Trophoblast cell (in vitro differentiated cells and primary cell): Measurements from ENCODE around the gene KIAA1328.

Source experiments
- DNase-seq, 2 donors: peaks; one replicate each; pipeline ENCODE4 v3.0.0-alpha.2; 2016
- H2AFZ ChIP-seq: 2 replicates; pipeline ENCODE4 v1.6.1; 2013; ENCODE audit warnings: low read length, moderate library complexity, mild to moderate bottlenecking; ENCODE audit not compliant: insufficient read depth, poor library complexity
- H2AK5ac ChIP-seq: 2 replicates; pipeline ENCODE4 v1.6.1; 2013; ENCODE audit warnings: mild to moderate bottlenecking, low read length
- H2BK120ac ChIP-seq: 2 replicates; pipeline ENCODE4 v1.6.1; 2013; ENCODE audit warnings: low read length, mild to moderate bottlenecking, moderate library complexity; ENCODE audit not compliant: insufficient read depth, poor library complexity
- H2BK12ac ChIP-seq: 2 replicates; pipeline ENCODE4 v1.6.1; 2013; ENCODE audit warnings: mild to moderate bottlenecking, low read length, moderate library complexity
- H2BK5ac ChIP-seq: 2 replicates; pipeline ENCODE4 v1.6.1; 2013; ENCODE audit warnings: low read length, low read depth, moderate library complexity, mild to moderate bottlenecking; ENCODE audit not compliant: poor library complexity
- H3K14ac ChIP-seq: 2 replicates; pipeline ENCODE4 v1.6.1; 2013; ENCODE audit warnings: mild to moderate bottlenecking, low read length
- H3K18ac ChIP-seq: 2 replicates; pipeline ENCODE4 v1.6.1; 2013; ENCODE audit warnings: mild to moderate bottlenecking, low read length
- H3K23ac ChIP-seq: 2 replicates; pipeline ENCODE4 v1.6.1; 2013; ENCODE audit warnings: low read length
- H3K27ac ChIP-seq: 2 replicates; pipeline ENCODE4 v1.5.1; 2013; ENCODE audit warnings: low read depth, mild to moderate bottlenecking, inconsistent platforms, low read length, moderate library complexity
- H3K27me3 ChIP-seq: 2 replicates; pipeline ENCODE4 v1.6.1; 2013; ENCODE audit warnings: inconsistent platforms, mild to moderate bottlenecking, low read length, moderate library complexity; ENCODE audit not compliant: insufficient read depth
- H3K36me3 ChIP-seq, 2 experiments: 1 replicate in 1 of 2; 2 replicates in 1 of 2; pipeline ENCODE4 v1.6.1; 2013; ENCODE audit warnings: low read length in 2 of 2, mild to moderate bottlenecking in 2 of 2, moderate library complexity in 1 of 2; ENCODE audit not compliant: insufficient read depth in 2 of 2, control insufficient read depth in 1 of 2
- H3K4ac ChIP-seq: 2 replicates; pipeline ENCODE4 v1.6.1; 2013; ENCODE audit warnings: low read depth, mild to moderate bottlenecking, low read length, moderate library complexity
- H3K4me1 ChIP-seq, 2 experiments: 1 replicate in 1 of 2; 2 replicates in 1 of 2; pipeline ENCODE4 v1.6.1; 2013; ENCODE audit warnings: low read length in 2 of 2, mild to moderate bottlenecking in 2 of 2, moderate library complexity in 1 of 2; ENCODE audit not compliant: insufficient read depth in 2 of 2, control insufficient read depth in 1 of 2
- H3K4me2 ChIP-seq: 2 replicates; pipeline ENCODE4 v1.6.1; 2013; ENCODE audit warnings: inconsistent platforms, mild to moderate bottlenecking, low read length, moderate library complexity
- H3K4me3 ChIP-seq: 2 replicates; pipeline ENCODE4 v1.5.1; 2013; ENCODE audit warnings: mild to moderate bottlenecking, low read depth, low read length, inconsistent platforms
- H3K79me1 ChIP-seq: one replicate; pipeline ENCODE4 v1.6.1; 2013; ENCODE audit warnings: low read length
- H3K79me2 ChIP-seq: 2 replicates; pipeline ENCODE4 v1.6.1; 2013; ENCODE audit warnings: low read length, mild to moderate bottlenecking; ENCODE audit not compliant: control insufficient read depth, insufficient read depth, poor library complexity
- H3K9ac ChIP-seq: 2 replicates; pipeline ENCODE4 v1.6.1; 2013; ENCODE audit warnings: mild to moderate bottlenecking, low read length
- H3K9me3 ChIP-seq: 2 replicates; pipeline ENCODE4 v1.6.1; 2013; ENCODE audit warnings: low read depth, mild to moderate bottlenecking, control low read depth, inconsistent platforms, low read length; ENCODE audit not compliant: insufficient read depth
- H4K12ac ChIP-seq: 2 replicates; pipeline ENCODE4 v1.6.1; 2013; ENCODE audit warnings: low read depth, mild to moderate bottlenecking, low read length, moderate library complexity
- H4K8ac ChIP-seq: 2 replicates; pipeline ENCODE4 v1.6.1; 2013; ENCODE audit warnings: low read depth, mild to moderate bottlenecking, low read length, moderate library complexity
- H4K91ac ChIP-seq: one replicate; pipeline ENCODE4 v1.6.1; 2013; ENCODE audit warnings: low read depth, mild to moderate bottlenecking, low read length, moderate library complexity
- WGBS: extraction: QIAGEN DNeasy Blood & Tissue Kit; methylation state at CpG from one replicate; pipeline ENCODE4 v1.1.7; 2013; ENCODE audit warnings: missing lambda C conversion rate; ENCODE audit not compliant: insufficient read length, insufficient coverage; ENCODE audit errors: extremely low coverage; 5-methylcytosine and 5-hydroxymethylcytosine counted together

The KIAA1328 gene

DNA sequence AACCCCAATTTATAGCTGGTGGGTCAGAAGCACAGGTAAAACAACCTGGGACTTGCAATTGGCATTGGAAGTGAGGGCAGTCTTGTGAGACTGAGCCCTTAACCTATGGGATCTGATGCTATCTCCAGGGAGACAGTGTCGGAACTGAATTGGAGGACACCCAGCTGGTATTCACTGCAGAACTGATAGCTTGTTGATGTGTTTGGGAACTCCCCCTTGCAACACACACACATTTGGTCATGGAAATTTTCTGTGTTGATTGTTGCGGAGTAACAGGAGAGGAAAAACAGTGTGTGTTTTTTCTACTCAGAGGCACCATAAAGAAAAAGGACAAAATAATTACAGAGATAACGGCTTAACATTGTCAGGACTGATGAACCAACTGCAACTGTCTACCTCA lies 16.2 kb upstream of the KIAA1328 start:
- no peak overlapping the region for H4K8ac ChIP-seq
- no peak overlapping the region for H4K12ac ChIP-seq
- H2AFZ ChIP-seq: no peak overlapping the region
- H3K14ac ChIP-seq: no peak overlapping the region
- H3K4ac ChIP-seq: no peak overlapping the region
- no peaks in the 10 kb centered on the region for H3K79me2 ChIP-seq
- H2BK12ac ChIP-seq: no peak overlapping the region
- H4K91ac ChIP-seq: no peak overlapping the region
- H3K36me3 ChIP-seq: peaks cover 5 to 15% of the 10 kb centered on the region in 2 experiments
- peak; percentile 46 to 80 for DNase-seq
- H3K27ac ChIP-seq: no peak overlapping the region
- no peak overlapping the region for H3K23ac ChIP-seq
- no peak overlapping the region for H3K18ac ChIP-seq
- H3K4me1 ChIP-seq: no peaks in the 10 kb centered on the region
- H3K27me3 ChIP-seq: no peaks in the 10 kb centered on the region
- no peak overlapping the region for H3K4me2 ChIP-seq
- H3K79me1 ChIP-seq: no peaks in the 10 kb centered on the region
- H3K4me3 ChIP-seq: no peak overlapping the region
- H2BK5ac ChIP-seq: no peak overlapping the region
- no CpG with 5 or more reads among the region's 3 CpGs for WGBS
- H3K9ac ChIP-seq: no peak overlapping the region
- H2BK120ac ChIP-seq: no peak overlapping the region
- no peak overlapping the region for H2AK5ac ChIP-seq
- peaks cover 1% of the 10 kb centered on the region for H3K9me3 ChIP-seq

DNA sequence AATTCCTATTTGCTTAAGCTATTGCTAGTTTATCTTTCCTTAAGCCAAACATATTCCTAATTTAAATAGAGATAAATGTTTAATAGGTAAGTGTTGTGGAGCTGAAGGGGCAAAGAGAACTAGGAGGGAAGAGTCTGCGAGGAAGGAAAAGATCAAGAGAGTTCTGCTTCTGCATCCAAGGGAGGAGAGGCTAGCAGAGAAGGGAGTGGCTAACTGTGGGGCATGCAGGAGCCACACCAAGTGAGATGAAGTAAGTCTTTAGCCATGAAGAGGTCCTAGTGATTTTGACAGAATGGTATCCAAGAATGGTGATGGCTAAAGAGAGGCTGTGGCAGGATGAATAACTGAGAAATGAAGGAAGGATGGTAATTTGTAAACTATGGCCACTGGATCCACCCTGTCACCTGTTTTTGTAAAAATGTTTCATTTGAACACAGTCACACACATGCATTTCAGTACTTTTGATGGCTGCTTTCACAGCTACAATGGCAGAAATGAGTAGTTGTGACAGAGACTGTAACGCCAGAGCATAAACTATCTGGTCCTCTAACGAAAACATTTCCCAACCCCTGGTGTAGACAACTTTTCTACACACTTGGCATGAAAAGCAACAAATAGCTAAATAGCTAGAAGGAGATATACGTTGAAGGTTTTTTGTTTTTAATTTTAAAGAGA lies 15.7 kb upstream of the KIAA1328 start:
- H2BK12ac ChIP-seq: no peak overlapping the region
- no peak overlapping the region for H4K12ac ChIP-seq
- H2AK5ac ChIP-seq: no peak overlapping the region
- no peaks in the 10 kb centered on the region for H3K79me2 ChIP-seq
- H3K9ac ChIP-seq: no peak overlapping the region
- peaks cover 1% of the 10 kb centered on the region for H3K9me3 ChIP-seq
- no peaks in the 10 kb centered on the region for H3K4me1 ChIP-seq
- H2BK120ac ChIP-seq: no peak overlapping the region
- no peaks in the 10 kb centered on the region for H3K79me1 ChIP-seq
- no peak overlapping the region for H3K14ac ChIP-seq
- no peak overlapping the region for H3K4ac ChIP-seq
- no peaks in the 10 kb centered on the region for H3K27me3 ChIP-seq
- peak in 1 of 2 donors; percentile 52 for DNase-seq
- no peak overlapping the region for H4K8ac ChIP-seq
- peaks cover 5 to 11% of the 10 kb centered on the region in 2 experiments for H3K36me3 ChIP-seq
- 100% methylated on average over 2 of the region's 4 CpGs for WGBS
- no peak overlapping the region for H3K18ac ChIP-seq
- H3K4me3 ChIP-seq: no peak overlapping the region
- no peak overlapping the region for H3K23ac ChIP-seq
- H3K27ac ChIP-seq: no peak overlapping the region
- H2AFZ ChIP-seq: no peak overlapping the region
- H3K4me2 ChIP-seq: no peak overlapping the region
- H2BK5ac ChIP-seq: no peak overlapping the region
- no peak overlapping the region for H4K91ac ChIP-seq

DNA sequence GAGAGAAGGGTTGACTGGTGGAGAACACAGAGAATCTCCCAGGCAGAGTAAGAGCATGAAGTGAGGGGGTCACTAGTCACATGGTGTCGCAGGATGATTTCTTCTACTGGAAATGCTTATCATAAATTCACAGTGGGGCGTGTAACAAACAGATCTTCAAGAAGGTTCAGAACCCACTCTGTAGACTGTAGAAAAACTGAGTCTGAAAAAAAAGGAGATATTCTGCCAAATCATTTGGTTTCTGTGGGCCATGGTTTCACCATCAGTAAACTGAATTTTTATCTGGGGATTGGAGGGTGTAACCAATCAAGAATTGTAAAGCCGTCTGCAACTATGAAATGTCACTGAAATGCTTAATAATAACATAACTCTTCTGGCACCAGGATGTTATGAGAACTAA lies 15.1 kb upstream of the KIAA1328 start:
- Histone ChIP-seq H3K36me3 (peaks cover 5 to 11% of the 10 kb centered on the region in 2 experiments), H3K9me3 (peaks cover 1% of the 10 kb centered on the region), H2AK5ac (no peak overlapping the region), H4K91ac (no peak overlapping the region), H3K27me3 (no peaks in the 10 kb centered on the region), H3K27ac (no peak overlapping the region), H3K4ac (no peak overlapping the region), H3K4me2 (no peak overlapping the region), H2BK120ac (no peak overlapping the region), H4K8ac (no peak overlapping the region), H3K9ac (no peak overlapping the region), H3K14ac (no peak overlapping the region), H2BK5ac (no peak overlapping the region), H3K4me3 (no peak overlapping the region), H4K12ac (no peak overlapping the region), H3K79me1 (no peaks in the 10 kb centered on the region), H3K18ac (no peak overlapping the region), H2AFZ (no peak overlapping the region), H3K4me1 (no peaks in the 10 kb centered on the region), H3K79me2 (no peaks in the 10 kb centered on the region), H3K23ac (no peak overlapping the region), H2BK12ac (no peak overlapping the region)
- WGBS: no CpG with 5 or more reads among the region's 3 CpGs
- DNase-seq: no peak

DNA sequence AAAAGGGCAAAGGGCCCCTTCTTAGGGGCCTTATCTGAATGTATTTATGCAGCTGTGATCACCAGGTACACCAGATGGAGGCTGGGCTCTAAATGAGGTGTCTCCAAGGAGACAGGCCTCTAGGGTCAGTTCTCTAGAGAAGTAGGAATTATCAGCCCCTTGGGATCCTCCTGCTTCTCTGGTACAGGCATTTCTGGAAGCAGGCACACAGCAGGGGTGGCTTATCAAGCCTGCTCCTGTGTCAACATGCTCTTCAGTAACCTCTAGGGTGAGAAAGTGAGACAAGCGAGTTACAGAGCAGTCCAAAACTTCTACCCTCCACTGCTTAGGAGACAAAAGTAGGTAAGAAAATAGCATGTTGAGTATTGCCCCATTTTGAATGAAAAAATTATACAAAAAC lies 13.9 kb upstream of the KIAA1328 start:
- no peak overlapping the region for H3K14ac ChIP-seq
- H4K8ac ChIP-seq: no peak overlapping the region
- no peak overlapping the region for H4K91ac ChIP-seq
- H3K27ac ChIP-seq: no peak overlapping the region
- peaks cover under 1% of the 10 kb centered on the region for H3K9me3 ChIP-seq
- no peaks in the 10 kb centered on the region for H3K79me2 ChIP-seq
- H3K79me1 ChIP-seq: no peaks in the 10 kb centered on the region
- H4K12ac ChIP-seq: no peak overlapping the region
- no peak for DNase-seq
- no peak overlapping the region for H3K18ac ChIP-seq
- no peak overlapping the region for H2AK5ac ChIP-seq
- H3K27me3 ChIP-seq: no peaks in the 10 kb centered on the region
- no peak overlapping the region for H2BK120ac ChIP-seq
- H3K23ac ChIP-seq: no peak overlapping the region
- WGBS: no CpG with 5 or more reads among the region's 1 CpG
- peaks cover 5 to 11% of the 10 kb centered on the region in 2 experiments for H3K36me3 ChIP-seq
- no peak overlapping the region for H3K9ac ChIP-seq
- H2AFZ ChIP-seq: no peak overlapping the region
- H2BK5ac ChIP-seq: no peak overlapping the region
- H3K4me3 ChIP-seq: no peak overlapping the region
- H3K4me2 ChIP-seq: no peak overlapping the region
- H3K4ac ChIP-seq: no peak overlapping the region
- H2BK12ac ChIP-seq: no peak overlapping the region
- H3K4me1 ChIP-seq: no peaks in the 10 kb centered on the region
